ENCODE data around the gene STK11.

The STK11 gene

DNA sequence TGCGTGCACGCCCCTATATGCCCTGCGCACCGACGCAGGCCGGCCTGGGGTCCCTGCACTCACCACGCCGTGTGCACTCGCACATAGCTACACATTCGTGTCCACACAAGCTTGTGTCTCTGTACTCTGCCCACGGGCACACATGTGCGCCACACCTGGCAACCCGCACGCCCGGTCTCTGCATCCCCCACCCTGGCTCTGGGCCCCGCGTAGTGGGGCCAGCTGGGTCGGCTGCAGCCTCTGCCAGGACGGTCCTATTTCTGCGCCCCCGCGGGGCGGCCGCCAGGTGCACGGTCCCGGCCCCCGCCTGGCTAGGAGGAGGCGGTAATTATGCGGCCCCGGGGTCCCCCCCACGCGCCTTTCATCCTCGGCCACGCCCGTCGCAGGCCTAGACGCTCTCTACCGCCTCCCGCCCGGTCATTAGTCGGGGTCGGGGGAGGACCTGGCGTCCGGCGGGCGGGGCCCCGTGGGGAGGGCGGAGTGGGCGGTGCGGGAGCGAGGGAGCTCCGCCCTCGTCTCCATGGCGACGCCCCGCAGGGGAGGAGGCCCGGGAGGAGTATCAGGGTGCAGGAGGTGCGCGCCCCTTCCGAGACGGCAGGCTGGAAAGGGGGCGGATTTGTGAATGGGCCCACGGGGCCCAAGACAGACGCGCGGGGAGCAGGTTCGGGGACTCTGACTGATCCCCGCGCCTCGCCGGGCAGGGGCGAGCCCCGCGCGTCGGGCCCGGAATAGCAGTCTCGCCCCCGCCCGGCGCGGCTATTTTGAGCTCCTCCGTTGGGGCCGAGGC, 60.7 kb downstream of the STK11 start:
- H3K27me3 ChIP-seq (ENCODE audit: insufficient read depth, low read length): no peaks in the 10 kb centered on the region
- peak overlapping the region; percentile 73 for H4K91ac ChIP-seq (ENCODE audit: low read depth, low read length)
- peak overlapping the region; percentile 81 for H3K27ac ChIP-seq (ENCODE audit: low read depth, low read length)
- H3K4me3 ChIP-seq (ENCODE audit: low read depth, low read length): peak overlapping the region; percentile 70
- no peak overlapping the region for H3K9ac ChIP-seq (ENCODE audit: low read length)
- peak overlapping the region; percentile 68 for H4K8ac ChIP-seq (ENCODE audit: low read depth, low read length)
- peak overlapping the region; percentile 37 for H2AFZ ChIP-seq (ENCODE audit: insufficient read depth, low read length, poor library complexity)
- peak overlapping the region; percentile 46 for H3K4ac ChIP-seq (ENCODE audit: low read depth, low read length)
- peak overlapping the region; percentile 71 for H2BK5ac ChIP-seq (ENCODE audit: low read depth, low read length, poor library complexity)
- peak overlapping the region; percentile 84 for H3K4me2 ChIP-seq (ENCODE audit: low read length)
- H3K36me3 ChIP-seq (ENCODE audit: control insufficient read depth in 1 of 2, insufficient read depth in 2 of 2, low read length in 2 of 2): peaks cover 6 to 7% of the 10 kb centered on the region in 2 experiments
- WGBS (ENCODE audit: extremely low coverage, insufficient coverage, insufficient read length): no CpG with 5 or more reads among the region's 84 CpGs
- peak; percentile 74 to 93 for DNase-seq
- H3K18ac ChIP-seq (ENCODE audit: low read length): peak overlapping the region; percentile 85
- peak overlapping the region; percentile 87 for H2AK5ac ChIP-seq (ENCODE audit: low read length)
- H4K12ac ChIP-seq (ENCODE audit: low read depth, low read length): peak overlapping the region; percentile 31
- H3K79me1 ChIP-seq (ENCODE audit: low read length): peaks cover 39% of the 10 kb centered on the region
- peak overlapping the region; percentile 92 for H2BK12ac ChIP-seq (ENCODE audit: low read length)
- H3K9me3 ChIP-seq (ENCODE audit: insufficient read depth, low read depth, low read length): no peaks in the 10 kb centered on the region
- H3K23ac ChIP-seq (ENCODE audit: low read length): no peak overlapping the region
- H3K14ac ChIP-seq (ENCODE audit: low read length): peak overlapping the region; percentile 75
- peaks cover 49 to 55% of the 10 kb centered on the region in 2 experiments for H3K4me1 ChIP-seq (ENCODE audit: control insufficient read depth in 1 of 2, insufficient read depth in 2 of 2, low read length in 2 of 2)
- peak overlapping the region; percentile 28 for H2BK120ac ChIP-seq (ENCODE audit: insufficient read depth, low read length, poor library complexity)
- peaks cover 13% of the 10 kb centered on the region for H3K79me2 ChIP-seq (ENCODE audit: control insufficient read depth, insufficient read depth, low read length, poor library complexity)

DNA sequence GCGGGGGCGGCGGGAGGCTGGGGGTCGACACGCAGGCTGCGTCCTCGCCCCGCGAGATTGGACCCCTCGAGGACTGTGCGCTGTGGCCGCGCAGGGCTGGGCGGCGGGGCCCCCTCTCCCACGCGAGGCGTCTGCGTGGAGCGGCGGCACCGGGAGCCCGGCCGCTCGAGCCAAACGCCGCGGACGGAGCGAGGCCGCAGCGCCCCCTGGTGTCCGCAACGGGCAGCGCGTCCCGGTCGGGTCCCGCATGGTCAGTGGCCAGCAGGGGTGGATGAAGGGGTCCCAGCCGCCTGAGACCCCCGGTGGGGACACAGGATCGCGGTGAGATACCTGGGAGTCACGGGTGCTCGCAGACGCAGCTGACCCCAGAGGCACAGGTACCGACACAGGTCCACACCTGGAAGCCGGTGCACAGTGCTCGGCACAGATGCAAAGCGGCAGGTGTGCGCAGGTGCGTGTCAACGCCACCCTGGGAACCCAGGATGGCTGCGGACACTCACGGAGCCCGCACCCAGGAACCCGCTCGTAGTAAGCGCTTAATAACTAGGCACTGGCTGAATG, 61.4 kb downstream of the STK11 start:
- Histone ChIP-seq H3K79me2 (ENCODE audit: control insufficient read depth, insufficient read depth, low read length, poor library complexity) (peaks cover 13% of the 10 kb centered on the region), H2BK5ac (ENCODE audit: low read depth, low read length, poor library complexity) (no peak overlapping the region), H3K9me3 (ENCODE audit: insufficient read depth, low read depth, low read length) (no peaks in the 10 kb centered on the region), H3K27ac (ENCODE audit: low read depth, low read length) (no peak overlapping the region), H2AFZ (ENCODE audit: insufficient read depth, low read length, poor library complexity) (peak overlapping the region; percentile 37), H2BK120ac (ENCODE audit: insufficient read depth, low read length, poor library complexity) (no peak overlapping the region), H4K12ac (ENCODE audit: low read depth, low read length) (no peak overlapping the region), H3K4ac (ENCODE audit: low read depth, low read length) (no peak overlapping the region), H4K8ac (ENCODE audit: low read depth, low read length) (peak overlapping the region; percentile 34), H3K18ac (ENCODE audit: low read length) (no peak overlapping the region), H3K27me3 (ENCODE audit: insufficient read depth, low read length) (no peaks in the 10 kb centered on the region), H3K9ac (ENCODE audit: low read length) (no peak overlapping the region), H3K4me1 (ENCODE audit: control insufficient read depth in 1 of 2, insufficient read depth in 2 of 2, low read length in 2 of 2) (peaks cover 43 to 48% of the 10 kb centered on the region in 2 experiments), H4K91ac (ENCODE audit: low read depth, low read length) (no peak overlapping the region), H3K4me2 (ENCODE audit: low read length) (peak overlapping the region; percentile 84), H2BK12ac (ENCODE audit: low read length) (no peak overlapping the region), H3K36me3 (ENCODE audit: control insufficient read depth in 1 of 2, insufficient read depth in 2 of 2, low read length in 2 of 2) (peaks cover 13% of the 10 kb centered on the region in 2 experiments), H3K23ac (ENCODE audit: low read length) (no peak overlapping the region), H2AK5ac (ENCODE audit: low read length) (no peak overlapping the region), H3K4me3 (ENCODE audit: low read depth, low read length) (peak overlapping the region; percentile 70), H3K14ac (ENCODE audit: low read length) (no peak overlapping the region), H3K79me1 (ENCODE audit: low read length) (peaks cover 32% of the 10 kb centered on the region)
- DNase-seq: peak; percentile 51 to 85
- WGBS (ENCODE audit: extremely low coverage, insufficient coverage, insufficient read length): no CpG with 5 or more reads among the region's 59 CpGs

DNA sequence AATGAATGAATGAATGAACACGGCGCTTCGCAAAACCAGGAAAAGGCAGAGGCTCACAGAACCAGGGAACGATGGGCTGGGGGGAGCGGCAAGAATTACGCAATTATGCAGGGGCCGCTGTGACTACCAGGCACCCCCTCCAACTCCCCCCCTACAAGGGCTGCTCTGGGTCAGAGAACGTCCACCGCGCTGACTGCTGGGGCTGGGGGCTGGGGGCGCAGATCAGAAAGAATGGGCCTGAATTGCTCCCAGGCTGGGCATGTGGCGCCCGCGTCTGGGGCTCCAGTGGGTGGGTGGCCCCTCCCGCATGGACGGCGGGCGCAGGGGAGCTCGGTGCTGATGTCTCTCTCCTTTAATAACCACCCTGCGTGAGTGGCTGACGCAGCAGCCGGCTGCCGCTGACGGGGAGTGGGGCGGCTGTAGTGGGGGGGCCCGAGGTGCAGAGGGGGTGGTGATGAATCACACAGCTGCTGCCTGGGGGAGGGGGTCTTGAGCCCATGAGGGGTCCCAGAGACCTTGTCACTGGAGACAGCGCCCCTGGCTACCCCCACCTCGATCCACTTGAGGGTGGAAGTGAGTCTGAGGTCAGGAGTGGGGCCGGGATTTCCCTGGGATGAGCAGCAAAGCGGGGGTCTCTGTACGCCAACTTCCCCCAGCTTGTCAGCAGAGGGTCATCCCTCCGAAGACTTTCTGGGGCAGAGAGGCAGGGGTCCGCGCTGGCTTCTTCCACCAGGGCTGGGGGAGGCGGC, 62.1 kb downstream of the STK11 start:
- no peak overlapping the region for H2BK12ac ChIP-seq (ENCODE audit: low read length)
- no peak overlapping the region for H2BK120ac ChIP-seq (ENCODE audit: insufficient read depth, low read length, poor library complexity)
- peaks cover 13% of the 10 kb centered on the region for H3K79me2 ChIP-seq (ENCODE audit: control insufficient read depth, insufficient read depth, low read length, poor library complexity)
- DNase-seq: no peak
- no peak overlapping the region for H3K4me3 ChIP-seq (ENCODE audit: low read depth, low read length)
- H4K12ac ChIP-seq (ENCODE audit: low read depth, low read length): no peak overlapping the region
- no peak overlapping the region for H2AK5ac ChIP-seq (ENCODE audit: low read length)
- no peak overlapping the region for H3K18ac ChIP-seq (ENCODE audit: low read length)
- no peaks in the 10 kb centered on the region for H3K27me3 ChIP-seq (ENCODE audit: insufficient read depth, low read length)
- no peak overlapping the region for H4K8ac ChIP-seq (ENCODE audit: low read depth, low read length)
- H3K4me2 ChIP-seq (ENCODE audit: low read length): no peak overlapping the region
- H2AFZ ChIP-seq (ENCODE audit: insufficient read depth, low read length, poor library complexity): no peak overlapping the region
- no peak overlapping the region for H3K14ac ChIP-seq (ENCODE audit: low read length)
- H3K79me1 ChIP-seq (ENCODE audit: low read length): peaks cover 28% of the 10 kb centered on the region
- H3K9ac ChIP-seq (ENCODE audit: low read length): no peak overlapping the region
- H4K91ac ChIP-seq (ENCODE audit: low read depth, low read length): no peak overlapping the region
- no peak overlapping the region for H2BK5ac ChIP-seq (ENCODE audit: low read depth, low read length, poor library complexity)
- H3K23ac ChIP-seq (ENCODE audit: low read length): no peak overlapping the region
- no peak overlapping the region for H3K4ac ChIP-seq (ENCODE audit: low read depth, low read length)
- peaks cover 36 to 41% of the 10 kb centered on the region in 2 experiments for H3K4me1 ChIP-seq (ENCODE audit: control insufficient read depth in 1 of 2, insufficient read depth in 2 of 2, low read length in 2 of 2)
- peaks cover 19% of the 10 kb centered on the region in 2 experiments for H3K36me3 ChIP-seq (ENCODE audit: control insufficient read depth in 1 of 2, insufficient read depth in 2 of 2, low read length in 2 of 2)
- no CpG with 5 or more reads among the region's 35 CpGs for WGBS (ENCODE audit: extremely low coverage, insufficient coverage, insufficient read length)
- no peak overlapping the region for H3K27ac ChIP-seq (ENCODE audit: low read depth, low read length)
- H3K9me3 ChIP-seq (ENCODE audit: insufficient read depth, low read depth, low read length): no peaks in the 10 kb centered on the region

DNA sequence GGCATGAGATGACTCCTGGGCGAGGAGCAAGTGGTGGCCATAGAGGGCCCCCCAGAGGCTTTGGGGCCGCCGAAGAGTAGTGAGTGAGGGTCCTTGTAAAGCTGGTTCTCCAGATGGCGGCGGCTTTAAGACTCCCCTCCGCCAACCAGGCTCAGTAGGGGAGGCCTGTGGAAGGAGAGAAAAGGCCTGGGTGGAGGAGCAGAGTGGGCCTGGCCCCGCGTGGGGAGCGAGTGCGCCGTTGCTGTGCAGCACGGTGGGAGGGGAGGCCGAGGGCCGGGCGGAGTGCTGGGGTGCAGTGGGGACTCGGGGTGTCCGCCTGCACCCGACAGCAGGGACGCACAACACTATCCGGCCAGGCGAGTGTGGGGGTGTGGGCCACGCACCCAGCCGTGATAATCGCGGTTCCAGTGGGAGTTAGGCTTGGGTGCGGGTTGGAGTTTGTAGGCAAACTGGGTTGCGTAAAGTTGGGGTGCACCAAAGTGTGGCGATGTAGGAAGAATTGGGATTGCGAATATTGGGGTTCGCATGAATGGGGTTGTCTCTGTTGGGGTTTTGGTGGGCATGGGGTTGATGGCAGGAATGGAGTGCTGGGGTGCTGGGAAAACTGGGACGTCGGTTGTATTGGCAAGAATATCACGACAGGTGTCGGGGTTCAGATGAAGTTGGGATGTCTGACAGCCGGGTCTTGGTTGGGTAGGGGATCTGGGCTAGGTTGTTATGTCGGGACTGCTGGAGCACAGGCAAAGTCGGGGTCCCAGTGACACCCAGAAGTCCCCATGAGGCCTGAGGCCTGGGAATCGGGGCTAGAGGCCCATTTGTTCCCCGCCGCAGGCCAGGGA, 62.9 kb downstream of the STK11 start:
- Histone ChIP-seq H3K23ac (ENCODE audit: low read length) (no peak overlapping the region), H2AK5ac (ENCODE audit: low read length) (peak overlapping the region; percentile 9), H3K4me1 (ENCODE audit: control insufficient read depth in 1 of 2, insufficient read depth in 2 of 2, low read length in 2 of 2) (peaks cover 29 to 35% of the 10 kb centered on the region in 2 experiments), H3K36me3 (ENCODE audit: control insufficient read depth in 1 of 2, insufficient read depth in 2 of 2, low read length in 2 of 2) (peaks cover 27% of the 10 kb centered on the region in 2 experiments), H2BK120ac (ENCODE audit: insufficient read depth, low read length, poor library complexity) (no peak overlapping the region), H3K14ac (ENCODE audit: low read length) (no peak overlapping the region), H2BK12ac (ENCODE audit: low read length) (no peak overlapping the region), H3K4me2 (ENCODE audit: low read length) (peak overlapping the region; percentile 61), H3K18ac (ENCODE audit: low read length) (no peak overlapping the region), H2BK5ac (ENCODE audit: low read depth, low read length, poor library complexity) (no peak overlapping the region), H2AFZ (ENCODE audit: insufficient read depth, low read length, poor library complexity) (no peak overlapping the region), H3K4me3 (ENCODE audit: low read depth, low read length) (no peak overlapping the region), H4K8ac (ENCODE audit: low read depth, low read length) (no peak overlapping the region), H3K4ac (ENCODE audit: low read depth, low read length) (no peak overlapping the region), H3K9me3 (ENCODE audit: insufficient read depth, low read depth, low read length) (no peaks in the 10 kb centered on the region), H3K9ac (ENCODE audit: low read length) (no peak overlapping the region), H3K27me3 (ENCODE audit: insufficient read depth, low read length) (no peaks in the 10 kb centered on the region), H3K27ac (ENCODE audit: low read depth, low read length) (no peak overlapping the region), H3K79me1 (ENCODE audit: low read length) (peaks cover 23% of the 10 kb centered on the region), H4K91ac (ENCODE audit: low read depth, low read length) (no peak overlapping the region), H4K12ac (ENCODE audit: low read depth, low read length) (no peak overlapping the region), H3K79me2 (ENCODE audit: control insufficient read depth, insufficient read depth, low read length, poor library complexity) (peaks cover 13% of the 10 kb centered on the region)
- DNase-seq: no peak
- WGBS (ENCODE audit: extremely low coverage, insufficient coverage, insufficient read length): 100% methylated on average over 4 of the region's 40 CpGs

All from trophoblast cell (in vitro differentiated cells and primary cell).